ENCODE measurements around the gene CSNK1G1.

Gene CSNK1G1

DNA sequence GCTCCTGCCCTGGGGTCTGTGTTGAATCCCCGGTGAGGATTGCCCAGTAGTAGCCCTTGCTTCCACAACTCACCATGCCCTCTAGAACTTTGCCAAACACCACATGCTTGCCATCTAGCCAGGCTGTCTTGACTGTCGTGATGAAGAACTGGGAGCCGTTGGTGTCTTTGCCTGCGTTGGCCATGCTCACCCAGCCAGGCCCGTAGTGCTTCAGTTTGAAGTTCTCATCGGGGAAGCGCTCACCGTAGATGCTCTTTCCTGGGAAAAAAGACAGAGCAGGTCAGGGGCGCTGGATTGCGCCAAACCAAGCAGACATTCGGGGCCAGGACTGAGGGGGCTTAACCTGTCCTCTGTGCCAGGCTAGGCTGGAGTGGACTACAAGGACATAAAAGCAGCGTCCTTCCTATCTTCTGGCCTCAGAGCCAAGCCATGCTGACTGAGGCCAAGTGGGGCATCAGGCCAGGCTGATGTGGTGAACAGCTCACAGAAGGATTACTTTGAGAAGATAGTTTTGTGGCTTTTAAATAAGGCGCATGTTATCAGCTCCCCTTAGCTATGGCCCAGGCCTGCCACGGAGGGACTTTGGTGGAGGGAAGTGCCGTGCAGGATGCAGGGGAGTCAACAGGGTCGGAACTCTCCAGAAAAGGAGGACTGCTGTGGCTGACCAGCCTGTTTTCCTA, 199.2 kb downstream of the CSNK1G1 start:
- DNase-seq (ENCODE audit: extremely low read depth in 1 of 2, low read depth in 1 of 2), result no peak

DNA sequence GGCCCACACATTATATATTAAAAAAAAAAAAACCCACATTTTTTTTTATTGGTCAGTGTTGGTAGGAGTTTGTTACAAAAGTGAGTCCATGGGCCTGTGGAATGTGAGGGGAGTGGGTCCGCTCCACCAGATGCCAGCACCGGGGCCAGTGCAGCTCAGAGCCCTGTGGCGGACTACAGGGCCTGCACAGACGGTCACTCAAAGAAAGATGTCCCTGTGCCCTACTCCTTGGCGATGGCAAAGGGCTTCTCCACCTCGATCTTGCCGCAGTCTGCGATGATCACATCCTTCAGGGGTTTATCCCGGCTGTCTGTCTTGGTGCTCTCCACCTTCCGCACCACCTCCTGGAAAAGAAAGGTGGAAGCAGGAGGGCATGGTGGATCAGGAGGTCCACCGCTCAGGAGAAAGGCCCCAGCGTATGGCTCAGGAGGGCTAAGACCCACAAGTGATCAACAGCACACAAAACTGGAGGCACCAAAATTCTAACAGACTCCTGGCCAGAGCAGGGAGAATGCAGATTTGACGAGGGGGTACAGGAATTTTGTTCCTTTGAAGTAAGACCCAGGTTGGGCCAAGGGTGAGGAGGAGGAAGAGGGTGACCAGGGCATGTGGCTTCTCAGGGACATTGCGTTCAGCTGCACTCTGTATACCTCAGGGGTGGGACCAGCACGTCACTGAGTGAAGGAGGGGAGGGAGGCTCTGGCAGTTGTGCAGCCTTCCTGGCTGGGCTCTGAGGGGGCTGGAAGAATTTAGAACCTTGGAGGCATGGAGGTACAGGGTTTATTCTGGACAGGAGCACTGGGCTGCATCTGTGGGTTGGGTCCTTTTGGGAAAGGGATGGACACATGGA, 199.9 kb downstream of the CSNK1G1 start:
- no peak for DNase-seq (ENCODE audit: extremely low read depth in 1 of 2, low read depth in 1 of 2)

DNA sequence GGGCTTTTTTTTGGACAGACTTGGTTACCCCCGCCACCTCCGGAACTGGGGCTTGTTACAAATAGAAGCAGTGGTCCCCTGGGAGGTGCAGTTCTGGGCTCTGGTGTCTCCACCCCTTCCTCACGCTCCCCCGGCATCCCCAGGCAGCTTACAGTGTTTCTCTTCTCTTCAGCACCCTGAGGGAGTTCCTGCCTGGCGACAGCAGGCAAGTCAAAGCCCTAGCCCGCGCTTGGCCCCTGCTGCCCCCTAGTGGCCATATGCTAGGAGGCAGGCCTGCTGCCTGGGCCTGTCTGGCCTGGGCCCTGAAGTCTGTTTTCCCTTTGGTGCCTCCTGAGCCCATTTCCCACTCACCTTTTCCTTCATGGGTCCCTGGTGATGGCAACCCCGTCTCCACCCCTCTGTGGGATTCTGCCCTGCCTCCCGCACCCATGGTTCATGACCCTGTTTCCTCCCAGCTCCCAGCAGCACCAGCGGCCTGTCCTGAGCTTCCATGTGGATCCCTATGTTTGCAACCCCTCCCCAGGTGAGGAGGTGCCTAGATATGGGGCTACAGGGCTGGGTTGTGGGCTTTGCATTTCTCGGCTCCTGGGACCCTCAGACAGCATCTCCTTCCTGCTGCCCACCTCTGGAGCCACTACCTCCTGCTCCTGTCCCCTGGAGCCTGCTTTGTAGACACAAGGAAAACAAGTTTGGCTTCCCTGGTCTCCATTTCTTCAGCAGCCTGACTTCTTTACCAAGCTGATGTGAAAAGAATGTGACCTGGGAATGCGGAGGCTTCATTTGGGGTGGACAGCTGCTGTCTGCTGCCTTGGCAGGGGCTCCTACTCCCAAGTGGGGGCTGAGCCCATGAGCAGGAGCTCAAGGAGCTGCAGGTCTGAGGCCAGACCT, 202.2 kb downstream of the CSNK1G1 start:
- peak; percentile 72 to 88 for DNase-seq (ENCODE audit: extremely low read depth in 1 of 2, low read depth in 1 of 2)

DNA sequence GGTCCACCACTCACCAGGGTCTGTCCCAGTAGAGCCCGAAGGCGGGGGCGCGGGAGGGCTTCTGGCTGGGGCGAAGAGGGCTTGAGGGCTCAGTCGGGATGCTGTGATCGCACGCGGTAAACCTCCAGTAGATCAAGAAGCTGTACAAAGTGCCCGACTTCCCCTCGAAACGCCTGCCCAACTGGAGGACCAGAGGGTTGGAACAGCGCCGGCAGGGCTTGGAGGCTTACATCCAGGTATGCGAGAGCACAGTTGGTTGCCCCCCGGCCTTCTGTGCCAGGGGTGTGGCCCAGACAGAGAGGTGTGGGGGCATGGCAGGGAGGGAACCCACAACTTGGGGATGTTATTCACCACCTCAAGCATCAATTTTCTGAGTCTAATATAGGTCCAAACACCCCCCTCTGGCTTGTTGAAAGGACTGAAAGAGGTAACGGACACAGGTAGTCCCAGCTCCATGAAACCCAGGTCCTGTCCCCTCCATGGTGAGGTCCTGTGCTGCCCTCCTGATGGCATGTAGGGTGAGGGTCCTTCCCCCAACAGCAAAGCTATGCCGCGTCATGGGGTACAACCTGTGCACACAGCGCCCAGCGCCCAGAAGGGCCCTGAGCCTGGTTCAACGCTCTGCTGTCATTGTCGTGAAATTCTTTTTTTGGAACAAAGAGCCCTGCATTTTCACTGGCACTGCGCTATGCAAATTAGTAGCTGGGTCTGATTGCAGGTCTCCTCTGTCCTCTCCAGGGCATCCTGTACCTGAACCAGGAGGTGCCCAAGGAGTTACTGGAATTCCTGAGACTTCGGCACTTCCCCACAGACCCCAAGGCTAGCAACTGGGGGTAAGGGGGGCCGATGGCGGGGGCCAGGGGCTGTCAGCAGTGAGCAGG, 203.2 kb downstream of the CSNK1G1 start:
- DNase-seq (ENCODE audit: extremely low read depth in 1 of 2, low read depth in 1 of 2), result no peak

DNA sequence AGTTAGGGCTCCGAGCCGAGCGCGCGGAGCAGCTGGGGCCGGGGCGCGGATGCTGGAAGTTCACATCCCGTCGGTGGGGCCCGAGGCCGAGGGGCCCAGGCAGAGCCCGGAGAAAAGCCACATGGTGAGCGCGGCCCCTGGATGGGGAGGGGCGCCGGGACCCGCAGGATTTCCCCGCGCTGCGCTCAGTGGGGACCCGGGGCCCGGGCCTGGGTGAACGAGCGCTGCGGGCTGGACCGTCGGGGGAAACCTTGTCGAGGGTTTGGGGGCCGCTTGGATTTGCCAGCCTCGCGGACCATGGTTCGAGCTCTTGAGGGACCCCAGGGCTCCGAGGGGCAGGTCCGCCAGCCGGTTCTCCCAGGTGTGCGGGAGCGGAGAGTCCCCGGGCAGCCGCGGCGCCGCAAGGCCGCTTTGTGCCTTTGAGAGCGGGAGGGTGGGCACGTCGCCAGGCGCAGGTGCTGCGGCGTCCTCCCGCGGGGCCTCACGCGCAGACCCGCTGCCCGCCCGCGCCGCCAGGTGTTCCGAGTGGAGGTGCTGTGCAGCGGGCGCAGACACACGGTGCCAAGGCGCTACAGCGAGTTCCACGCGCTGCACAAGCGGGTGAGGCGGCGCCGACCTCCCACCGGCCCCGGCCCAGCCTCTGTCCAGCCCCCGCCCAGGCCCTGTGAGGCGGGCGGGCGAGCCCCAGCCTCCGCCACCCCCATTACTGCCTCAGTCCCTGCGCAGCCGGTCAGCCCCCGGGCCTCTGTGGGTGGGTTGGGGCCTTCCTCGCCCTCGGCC, 204.1 kb downstream of the CSNK1G1 start, which contains the start of gene SNX22:
Gene SNX22, plus strand, starts transcription at position 5 of the 780 bp plus-strand sequence. Its CDS starts 45 bp downstream, at position 50.
- peak in 1 of 2 donors; percentile 22 for DNase-seq (ENCODE audit: extremely low read depth in 1 of 2, low read depth in 1 of 2)

DNA sequence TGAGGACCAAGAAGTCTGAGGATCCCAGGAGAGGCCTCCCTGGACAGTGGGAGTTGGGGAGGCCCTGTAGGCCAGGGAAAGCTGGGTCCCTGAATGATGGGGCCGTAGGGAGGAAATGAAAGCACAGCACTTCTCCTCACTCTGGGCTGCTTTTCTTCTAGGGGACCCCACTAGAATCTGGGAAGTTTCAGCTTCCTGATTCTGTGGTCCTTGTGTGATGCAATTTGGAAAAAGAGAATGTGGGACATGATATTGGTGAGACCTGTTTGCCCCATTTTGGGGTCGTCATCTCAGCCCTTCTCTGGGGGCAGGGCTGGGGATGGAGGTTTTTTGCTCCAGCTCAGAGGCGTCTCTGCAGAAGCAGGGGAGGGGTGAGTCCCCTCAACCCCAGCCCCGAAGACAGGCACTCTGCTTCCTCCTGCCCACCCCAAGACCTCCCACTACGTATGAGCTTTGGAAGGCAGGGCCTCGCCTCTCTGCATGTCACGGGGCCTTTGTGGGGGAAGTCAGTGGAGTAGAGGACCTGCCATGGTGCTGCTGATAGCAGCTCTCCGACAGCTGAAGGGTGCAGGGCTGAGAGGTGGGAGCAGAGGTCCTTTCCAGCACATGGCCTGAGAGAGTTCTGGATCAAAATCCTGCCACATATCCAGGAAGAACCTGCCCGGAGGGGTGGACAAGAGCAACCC, 205.9 kb downstream of the CSNK1G1 start:
- no peak for DNase-seq (ENCODE audit: extremely low read depth in 1 of 2, low read depth in 1 of 2)

DNA sequence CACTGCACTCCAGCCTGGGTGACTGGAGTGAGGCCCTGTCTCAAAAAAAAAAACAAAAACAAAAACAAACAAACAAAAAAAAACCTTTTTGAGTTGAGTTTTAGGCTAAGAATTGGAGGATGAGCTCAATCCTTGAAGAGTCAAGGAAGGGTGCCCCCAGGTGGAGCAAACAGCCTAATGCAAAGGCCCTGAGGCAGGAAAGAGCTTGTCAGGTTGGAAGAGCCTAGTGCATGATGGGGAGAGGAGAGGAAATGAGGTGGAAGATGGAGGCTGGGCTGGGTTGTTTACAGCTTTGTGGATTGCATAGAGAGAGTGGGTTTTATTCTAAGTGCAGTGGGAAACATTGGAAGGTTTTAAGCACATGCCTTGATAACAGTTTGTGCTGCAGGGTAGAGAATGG, 206.5 kb downstream of the CSNK1G1 start:
- no peak for DNase-seq (ENCODE audit: extremely low read depth in 1 of 2, low read depth in 1 of 2)

DNA sequence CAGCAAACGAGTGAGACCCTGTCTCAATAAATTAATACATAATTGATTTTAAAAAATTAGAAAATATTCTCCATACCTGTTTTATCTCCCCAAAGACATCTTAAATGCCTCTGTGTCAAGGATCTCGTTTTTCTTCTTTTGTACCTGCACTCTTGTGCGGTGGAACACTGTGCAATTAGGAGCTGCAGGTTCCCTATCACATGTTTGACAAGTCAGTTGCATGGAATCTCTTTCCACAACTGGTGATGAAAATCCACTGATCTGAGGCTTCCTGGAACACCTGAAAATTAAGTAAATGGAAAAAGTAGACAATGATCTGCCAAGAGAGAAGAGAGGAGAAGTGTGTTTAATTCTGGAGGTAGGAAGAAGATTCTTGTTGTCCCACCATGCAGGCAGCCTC, 207.4 kb downstream of the CSNK1G1 start:
- no peak for DNase-seq (ENCODE audit: extremely low read depth in 1 of 2, low read depth in 1 of 2)

DNA sequence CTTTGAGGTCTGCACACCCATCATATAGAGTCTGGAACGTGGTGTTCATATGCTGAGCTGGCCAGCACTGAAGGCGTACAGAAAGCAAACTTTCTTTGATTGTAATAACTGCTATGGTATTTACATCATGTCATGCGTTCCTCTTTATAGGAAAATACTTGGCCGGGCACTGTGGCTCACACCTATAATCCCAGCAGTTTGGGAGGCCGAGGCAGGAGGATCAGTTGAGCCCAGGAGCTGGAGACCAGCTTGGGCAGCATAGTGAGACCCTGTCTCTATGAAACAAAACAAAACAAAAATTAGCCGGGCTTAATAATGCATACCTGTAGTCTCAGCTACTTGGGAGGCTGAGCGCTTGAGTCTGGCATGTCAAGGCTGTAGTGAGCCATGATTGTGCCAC, 207.8 kb downstream of the CSNK1G1 start:
- DNase-seq (ENCODE audit: extremely low read depth in 1 of 2, low read depth in 1 of 2), result no peak

DNA sequence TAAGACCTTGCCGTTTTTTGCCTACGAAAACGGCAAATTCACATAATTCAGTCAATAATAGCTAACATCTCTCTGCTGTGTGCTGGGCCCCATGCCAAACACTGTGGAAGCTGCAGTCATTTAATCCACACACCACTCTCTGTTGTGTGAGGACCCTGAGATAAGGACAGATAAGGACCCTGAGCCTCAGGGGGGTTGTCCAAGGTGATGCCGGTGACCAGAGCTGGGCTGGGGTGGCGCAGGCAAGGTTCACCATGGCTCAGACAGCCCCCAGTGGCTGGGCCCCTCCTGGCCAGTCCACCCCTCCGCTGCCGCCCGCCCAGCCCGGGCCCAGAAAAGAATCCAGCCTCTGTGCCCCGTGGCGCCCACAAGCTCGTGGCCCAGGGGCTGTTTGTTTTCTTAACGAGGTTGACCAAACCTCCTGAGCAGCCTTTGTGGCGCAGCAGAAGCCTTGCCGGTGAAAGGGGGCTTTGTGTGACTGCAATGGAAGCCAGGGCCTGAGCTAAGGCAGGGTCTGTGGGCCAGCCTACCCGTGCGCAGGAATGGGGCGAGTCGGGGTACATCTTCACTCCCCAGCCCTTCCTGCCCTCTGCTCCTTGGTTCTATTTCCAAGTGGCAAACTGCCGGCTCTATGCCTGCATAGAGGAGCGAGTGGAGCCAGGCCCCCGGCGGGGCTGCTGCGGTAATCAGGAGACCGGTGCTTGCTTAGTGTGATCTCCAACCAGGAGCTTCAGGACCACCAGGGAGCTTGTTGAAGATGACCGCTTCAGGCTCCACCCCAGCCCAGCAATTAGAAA, 208.9 kb downstream of the CSNK1G1 start:
- DNase-seq (ENCODE audit: extremely low read depth in 1 of 2, low read depth in 1 of 2), result no peak

DNA sequence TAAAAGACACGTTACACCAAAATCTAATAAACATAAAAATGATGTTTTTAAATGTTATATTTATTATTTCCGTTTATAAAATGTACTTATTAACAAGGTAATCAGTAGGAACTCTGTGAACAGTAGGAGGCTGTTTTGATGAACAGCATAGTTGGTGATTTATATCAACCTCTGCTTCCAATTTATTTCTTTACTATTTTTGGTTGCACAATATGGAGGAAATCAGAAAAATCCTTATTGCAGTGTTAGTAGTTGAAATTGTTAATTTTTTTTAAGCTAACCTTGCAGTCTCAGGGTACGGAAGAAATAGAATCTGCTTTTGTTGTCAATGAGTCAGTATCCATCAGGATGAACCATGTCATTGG, 209.5 kb downstream of the CSNK1G1 start:
- no peak for DNase-seq (ENCODE audit: extremely low read depth in 1 of 2, low read depth in 1 of 2)

DNA sequence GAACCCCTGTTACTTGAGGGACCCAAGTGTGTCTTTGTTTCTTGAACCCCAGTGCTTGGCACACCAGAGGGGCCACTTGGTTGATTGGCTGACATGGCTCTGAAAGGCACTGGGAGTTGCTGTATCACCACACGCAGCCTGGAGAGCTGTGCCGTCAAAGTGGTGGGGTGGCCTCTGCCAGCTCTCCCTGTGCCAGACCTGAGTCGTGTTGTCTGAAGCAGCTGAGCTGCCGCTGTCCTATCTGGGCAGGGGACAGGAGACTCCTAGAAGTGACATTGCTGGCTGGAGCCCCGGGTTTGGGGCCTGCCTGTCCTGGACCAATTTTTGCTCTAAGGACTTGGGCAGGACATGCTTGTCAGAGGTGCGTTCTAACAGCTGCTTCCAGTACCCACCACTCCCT, 209.9 kb downstream of the CSNK1G1 start:
- DNase-seq (ENCODE audit: extremely low read depth in 1 of 2, low read depth in 1 of 2), result no peak

DNA sequence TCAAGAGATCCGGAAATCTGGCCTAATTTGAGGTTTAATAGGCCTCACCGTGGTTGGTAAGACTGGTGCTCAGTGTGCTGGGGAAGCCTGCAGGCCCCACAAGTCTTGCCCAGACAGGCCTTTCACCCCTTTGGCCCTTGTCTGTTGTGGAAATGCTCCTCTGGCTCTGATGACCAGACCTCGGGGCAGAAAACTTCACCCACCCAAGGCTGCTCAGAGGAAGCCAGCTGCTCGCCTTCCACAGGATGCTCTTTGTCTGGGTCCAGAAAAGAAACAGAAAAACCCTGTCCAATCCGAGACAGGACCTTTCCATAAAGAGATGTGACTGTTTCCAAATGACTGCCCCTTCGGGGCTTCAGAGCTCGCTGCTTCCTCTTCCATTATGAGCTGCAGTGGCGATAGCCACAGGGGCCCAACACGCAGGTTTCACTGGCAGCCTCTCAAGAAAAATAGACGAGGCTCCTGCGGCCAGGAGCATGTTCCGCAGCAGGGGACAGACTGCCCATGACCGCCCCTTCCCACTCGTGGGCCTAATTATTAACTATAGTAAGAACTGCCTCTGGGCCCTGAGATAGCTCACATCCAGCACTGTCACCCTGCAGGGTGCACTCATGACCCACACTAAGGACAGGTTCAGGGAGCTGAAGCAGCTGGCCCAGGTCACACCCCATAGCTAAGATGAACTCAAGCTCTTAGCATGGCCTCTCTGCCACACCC, 211.2 kb downstream of the CSNK1G1 start:
- no peak for DNase-seq (ENCODE audit: extremely low read depth in 1 of 2, low read depth in 1 of 2)

DNA sequence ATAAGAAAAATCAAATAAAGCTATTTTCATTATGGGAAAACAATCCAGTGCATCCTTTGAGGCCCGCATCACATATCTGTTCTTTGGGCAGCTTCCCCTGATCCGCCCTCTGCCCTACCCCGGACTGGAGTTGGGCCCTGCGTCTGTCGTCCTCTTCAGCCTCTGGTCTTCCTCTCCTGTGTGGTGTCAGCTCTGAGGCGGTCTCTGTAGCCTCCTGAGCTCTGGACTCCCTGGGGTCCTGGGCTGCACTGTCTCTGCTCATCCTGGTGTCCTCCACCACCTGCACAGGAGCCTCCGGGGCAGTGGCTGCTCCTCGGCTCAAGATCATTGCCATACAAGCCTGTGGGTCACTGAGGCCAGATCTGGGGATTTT, 211.8 kb downstream of the CSNK1G1 start:
- no peak for DNase-seq (ENCODE audit: extremely low read depth in 1 of 2, low read depth in 1 of 2)

DNA sequence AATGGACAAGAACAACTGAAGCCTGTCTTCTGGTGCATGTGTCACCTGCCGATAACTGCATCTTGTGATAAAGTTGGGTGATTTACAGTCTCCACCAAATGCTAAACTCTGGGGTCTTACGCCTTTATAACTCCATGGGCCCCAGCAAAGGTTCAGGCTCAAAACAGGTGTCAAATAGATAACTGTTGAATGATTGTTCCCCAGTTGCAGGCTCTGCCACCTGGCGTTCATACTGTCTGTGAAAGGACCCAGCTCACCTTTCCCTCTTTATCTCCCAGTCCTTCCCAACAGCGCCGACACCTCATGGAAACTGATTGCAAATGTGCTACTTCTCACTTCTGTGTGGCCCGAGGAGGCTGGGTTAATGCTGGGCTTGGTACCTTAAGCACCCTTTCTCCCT, 212.7 kb downstream of the CSNK1G1 start:
- no peak for DNase-seq (ENCODE audit: extremely low read depth in 1 of 2, low read depth in 1 of 2)

DNA sequence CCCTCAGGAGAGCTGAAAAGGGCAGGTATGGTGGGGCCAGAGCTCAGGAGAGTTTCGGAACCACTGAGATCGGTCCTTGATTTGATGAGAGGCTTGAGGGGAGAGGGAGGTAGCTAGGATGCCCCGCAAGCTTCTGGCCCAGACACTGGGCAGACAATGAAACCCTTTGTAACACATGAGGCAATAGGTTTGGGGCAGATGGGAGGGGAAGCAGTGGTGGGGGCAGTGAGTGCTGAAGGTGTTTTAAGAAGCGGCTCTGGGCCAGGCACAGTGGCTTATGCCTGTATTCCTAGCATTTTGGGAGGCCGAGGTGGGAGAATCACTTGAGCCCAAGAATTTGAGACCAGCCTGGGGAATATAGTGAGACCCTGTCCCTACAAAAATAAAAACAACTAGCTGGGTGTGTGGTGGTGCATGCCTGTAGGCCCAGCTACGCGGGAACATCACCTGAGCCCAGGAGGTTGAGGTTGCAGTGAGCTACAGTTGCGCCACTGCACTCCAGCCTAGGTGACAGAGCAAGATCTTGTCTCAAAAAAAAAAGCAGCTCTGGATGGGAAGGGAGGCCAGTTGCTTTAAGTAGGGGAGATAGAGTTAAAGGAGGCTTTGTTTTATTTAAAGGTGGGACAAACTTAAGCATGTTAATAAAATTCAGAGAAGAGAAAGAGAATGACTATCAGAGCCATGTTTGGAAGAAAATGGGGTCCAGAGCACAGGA, 214.0 kb downstream of the CSNK1G1 start:
- DNase-seq (ENCODE audit: extremely low read depth in 1 of 2, low read depth in 1 of 2), result no peak

DNA sequence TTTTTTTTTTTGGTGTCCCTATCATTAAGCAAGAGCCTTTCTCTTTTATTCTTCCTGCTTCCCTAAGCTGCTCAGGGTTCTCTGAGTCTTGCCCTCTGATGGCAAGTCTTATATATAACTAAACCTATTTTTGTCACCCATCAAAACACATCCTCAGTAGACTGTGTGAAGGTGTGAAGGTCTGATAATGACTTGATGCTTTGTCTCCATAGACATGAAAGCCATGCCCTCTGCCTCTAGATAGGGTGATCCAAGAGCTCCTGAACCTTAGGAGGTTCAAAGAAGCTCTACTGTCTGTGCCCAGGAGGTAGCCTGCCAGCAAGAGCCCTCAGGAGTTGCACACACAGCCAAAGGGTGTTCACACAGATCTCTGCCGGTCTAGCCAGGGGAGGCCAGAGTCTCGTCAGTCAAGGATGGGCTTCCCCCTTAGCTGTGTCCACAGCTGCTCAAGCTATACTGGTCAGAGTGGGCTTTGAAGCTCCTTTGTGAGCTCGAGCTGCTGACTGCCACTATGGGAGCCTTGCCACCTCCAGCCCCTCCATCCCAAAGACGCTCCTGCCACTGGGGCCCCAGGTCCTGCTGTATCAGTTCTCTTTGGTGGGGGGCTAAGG, 217.5 kb downstream of the CSNK1G1 start:
- no peak for DNase-seq (ENCODE audit: extremely low read depth in 1 of 2, low read depth in 1 of 2)

All from activated CD8-positive, alpha-beta memory T cell treated with anti-CD3 and anti-CD28 coated beads for 1 hour (primary cell).